AG04450 (cell line): ENCODE results near the gene ASB13. TPM values are rescaled to one million over a fixed set of nuclear protein-coding genes. Genes with fewer than 3 reads are reported as not detected.
A peak's percentile ranks its signal among the peaks of the same experiment; 100 is the strongest.

Source experiments
- CTCF ChIA-PET: fragments of 300-600, 350-600 bp; formaldehyde crosslinking; extraction: SDS; loops from one replicate; lab custom pipeline; 2022; ENCODE audit warnings: antibody characterized with exemption, inconsistent platforms; lab: Charles Lee
- POLR2A ChIA-PET: fragments of 350-600 bp; formaldehyde crosslinking; extraction: SDS; loops from one replicate; lab custom pipeline; 2021; ENCODE audit warnings: antibody characterized with exemption, inconsistent platforms; lab: Yijun Ruan, JAX
- DNase-seq: peaks from one replicate; pipeline ENCODE4 v3.0.0-alpha.2; 2011; ENCODE audit warnings: low read depth, low spot score
- H3K27ac ChIP-seq: one replicate; pipeline ENCODE4 v1.5.1; 2012; ENCODE audit warnings: low read depth, low read length, control low read depth
- H3K27me3 ChIP-seq: one replicate; pipeline ENCODE4 v1.6.0; 2012; ENCODE audit warnings: low read length; ENCODE audit not compliant: control insufficient read depth, insufficient read depth
- H3K4me3 ChIP-seq: 2 replicates; pipeline ENCODE4 v1.5.1; 2011; ENCODE audit warnings: mild to moderate bottlenecking, low read depth, low read length, control low read depth
- H3K9me3 ChIP-seq: 2 replicates; pipeline ENCODE4 v1.5.1; 2012; ENCODE audit warnings: low read length; ENCODE audit not compliant: control insufficient read depth, insufficient read depth
- polyA plus RNA-seq: library from polyadenylated mRNA; depleted of rRNA; stranded (reverse); fragments of >200 nt; gene quantifications from 2 replicates; pipeline ENCODE4 v1.2.3, GENCODE V29; 2011; rRNA removed
- small RNA-seq: library from RNA; depleted of rRNA; stranded (forward); fragments of <200 nt; gene quantifications from one replicate; pipeline ENCODE3, GENCODE V24; 2012; ENCODE audit warnings: low read depth; ENCODE audit not compliant: insufficient read length
- TF ChIP-seq, protein P1 (sequence below): IDR thresholded peaks from 2 replicates; pipeline ENCODE4 v1.5.1; 2011; ENCODE audit warnings: low read depth, low read length, control low read depth, inconsistent platforms

Gene ASB13
- polyA plus RNA-seq, 1 experiment: 4.0 TPM

DNA sequence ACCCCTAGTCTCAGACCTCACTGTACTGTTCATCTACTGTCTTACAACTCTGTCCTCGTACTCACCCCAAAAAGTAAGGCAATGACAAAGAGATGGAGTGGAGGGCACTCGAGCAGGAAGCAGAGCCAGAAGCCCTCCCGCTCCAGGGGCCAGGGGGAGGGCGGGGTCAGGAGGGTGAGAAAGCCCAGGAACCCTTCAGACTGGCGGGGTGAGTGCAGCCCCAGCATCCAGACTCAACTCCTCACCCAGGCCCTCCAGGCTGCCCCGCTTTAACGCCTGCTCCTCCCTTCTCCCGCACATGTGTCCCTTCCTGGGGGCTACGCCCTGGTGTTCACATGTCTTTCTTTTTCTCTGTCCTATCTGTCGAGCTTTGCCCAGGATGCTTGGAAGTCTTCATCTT, 75.6 kb downstream of the ASB13 start:
- CTCF ChIA-PET: interaction anchor here (0.6 kb wide), 1 partner anchor 78 kb away, joined by 3 read pairs; no protein-coding TSS in a partner anchor
- POLR2A ChIA-PET: no interaction called here

DNA sequence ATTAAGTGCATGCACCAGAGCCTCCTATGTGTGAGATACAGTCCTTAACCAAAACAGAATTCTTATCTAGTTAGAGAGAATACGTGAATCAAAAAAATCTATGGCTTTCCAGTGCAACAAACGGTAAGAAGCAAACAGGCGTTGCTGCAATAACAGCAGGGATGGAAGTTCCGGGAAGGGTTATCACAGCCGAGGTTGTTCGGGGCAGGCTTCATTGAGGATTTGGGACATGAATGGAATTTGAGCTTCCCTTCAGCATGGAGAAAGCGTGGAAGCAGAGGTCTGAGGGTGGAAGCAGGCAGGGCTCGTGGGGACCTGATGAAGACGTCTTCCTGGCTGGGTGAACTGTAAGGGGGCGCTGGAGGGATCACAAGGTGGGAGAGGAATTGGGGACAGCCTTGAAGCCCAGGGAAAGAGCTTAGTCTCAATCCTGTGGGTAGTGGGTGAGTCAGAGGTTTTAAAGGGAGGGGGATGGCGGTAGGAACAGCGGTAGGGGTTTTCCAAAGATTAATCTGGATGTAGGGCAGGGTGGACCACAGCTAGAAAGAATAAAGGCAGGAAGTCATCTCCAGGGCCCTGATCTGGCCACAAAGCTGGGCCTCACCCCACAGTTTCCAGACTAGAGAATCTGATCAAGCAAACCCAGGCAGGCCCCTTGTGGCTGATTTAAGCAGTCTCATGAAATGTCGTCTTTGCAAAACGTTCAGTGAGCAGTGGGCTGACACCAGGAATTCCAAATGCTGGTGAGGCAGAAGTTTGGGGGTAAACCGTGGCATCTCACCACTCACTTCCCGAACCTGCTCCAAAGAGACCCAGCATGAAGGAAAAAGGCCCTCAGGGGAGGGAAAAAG, 76.5 kb downstream of the ASB13 start:
- no peaks in the 10 kb centered on the region for H3K27me3 ChIP-seq
- POLR2A ChIA-PET: no interaction called here
- peaks cover 4% of the 10 kb centered on the region; the same call in 1 of the 2 replicates for H3K9me3 ChIP-seq
- peak overlapping the region; percentile 21 for H3K27ac ChIP-seq
- TF ChIP-seq, protein P1, sequence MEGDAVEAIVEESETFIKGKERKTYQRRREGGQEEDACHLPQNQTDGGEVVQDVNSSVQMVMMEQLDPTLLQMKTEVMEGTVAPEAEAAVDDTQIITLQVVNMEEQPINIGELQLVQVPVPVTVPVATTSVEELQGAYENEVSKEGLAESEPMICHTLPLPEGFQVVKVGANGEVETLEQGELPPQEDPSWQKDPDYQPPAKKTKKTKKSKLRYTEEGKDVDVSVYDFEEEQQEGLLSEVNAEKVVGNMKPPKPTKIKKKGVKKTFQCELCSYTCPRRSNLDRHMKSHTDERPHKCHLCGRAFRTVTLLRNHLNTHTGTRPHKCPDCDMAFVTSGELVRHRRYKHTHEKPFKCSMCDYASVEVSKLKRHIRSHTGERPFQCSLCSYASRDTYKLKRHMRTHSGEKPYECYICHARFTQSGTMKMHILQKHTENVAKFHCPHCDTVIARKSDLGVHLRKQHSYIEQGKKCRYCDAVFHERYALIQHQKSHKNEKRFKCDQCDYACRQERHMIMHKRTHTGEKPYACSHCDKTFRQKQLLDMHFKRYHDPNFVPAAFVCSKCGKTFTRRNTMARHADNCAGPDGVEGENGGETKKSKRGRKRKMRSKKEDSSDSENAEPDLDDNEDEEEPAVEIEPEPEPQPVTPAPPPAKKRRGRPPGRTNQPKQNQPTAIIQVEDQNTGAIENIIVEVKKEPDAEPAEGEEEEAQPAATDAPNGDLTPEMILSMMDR: peak; percentile 43
- CTCF ChIA-PET: interaction anchor here (1.2 kb wide), 1 partner anchor 147 kb away, joined by 3 read pairs; no protein-coding TSS in a partner anchor
- no peak for DNase-seq
- no peak overlapping the region for H3K4me3 ChIP-seq

More for the DNA sequence above, 75.6 kb downstream of the ASB13 start:
- Histone ChIP-seq H3K27me3 (no peaks in the 10 kb centered on the region), H3K27ac (no peak overlapping the region), H3K4me3 (no peak overlapping the region), H3K9me3 (no peaks in the 10 kb centered on the region)
- DNase-seq: no peak
- TF ChIP-seq, protein P1: no peak

DNA sequence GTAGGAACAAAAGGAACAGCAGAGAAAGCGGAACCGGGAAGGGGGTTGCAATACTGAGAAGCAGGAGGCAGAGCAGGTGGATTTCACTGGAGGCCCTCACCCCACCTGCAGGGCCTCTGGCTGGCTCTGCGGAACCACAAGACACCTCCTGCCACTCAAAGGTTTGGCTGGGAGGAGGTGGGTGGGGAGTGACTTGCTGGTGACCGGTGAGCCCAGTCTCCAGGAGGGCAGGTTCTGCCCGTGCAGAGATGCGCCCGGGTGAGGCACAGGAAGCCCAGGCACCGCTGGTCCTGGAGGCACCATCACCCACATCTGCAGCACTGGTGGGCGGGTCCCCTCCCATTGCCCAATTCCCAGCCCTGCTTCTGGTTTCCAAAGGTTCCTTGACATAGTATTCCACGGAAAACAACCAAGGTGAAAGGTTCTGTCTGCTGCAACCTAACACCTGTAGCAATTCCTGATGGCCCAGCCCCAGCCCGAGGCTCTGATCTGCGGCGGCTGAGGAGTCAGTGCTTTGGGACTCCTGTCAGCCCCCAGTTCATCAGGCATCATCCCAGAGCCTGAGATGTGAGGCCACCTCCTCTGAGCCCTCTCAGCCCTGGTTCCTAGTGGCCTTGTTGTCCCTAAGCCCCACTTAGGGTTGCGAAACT, 77.3 kb downstream of the ASB13 start:
- H3K27ac ChIP-seq: no peak overlapping the region
- POLR2A ChIA-PET: no interaction called here
- TF ChIP-seq, protein P1: no peak
- no peak overlapping the region for H3K4me3 ChIP-seq
- peaks cover 4% of the 10 kb centered on the region; the same call in 1 of the 2 replicates for H3K9me3 ChIP-seq
- DNase-seq: no peak
- no peaks in the 10 kb centered on the region for H3K27me3 ChIP-seq
- CTCF ChIA-PET: interaction anchor here (1.2 kb wide), 1 partner anchor 146 kb away, joined by 3 read pairs; no protein-coding TSS in a partner anchor

Small RNA genes lying within 50 kb of the gene (small RNA-seq; reads per million reads assigned to genes)
- gene AL365356.2 (not detected), gene RN7SL445P (not detected)

Other genes starting within 250 kb of the ASB13 start
- gene CALML5, start 167.0 kb downstream of the ASB13 start, polyA plus RNA-seq: not detected in 2 replicates
- not detected in 2 replicates for gene CALML3, start 141.6 kb downstream of the ASB13 start, polyA plus RNA-seq
- 37.5 and 54.1 TPM in 2 replicates for gene TASOR2, start 18.2 kb upstream of the ASB13 start, polyA plus RNA-seq
- gene GDI2, start 146.8 kb upstream of the ASB13 start, polyA plus RNA-seq: 263 and 326 TPM in 2 replicates
- gene ANKRD16, start 223.3 kb upstream of the ASB13 start, polyA plus RNA-seq: 5.9 and 6.7 TPM in 2 replicates
- 65.2 and 77.5 TPM in 2 replicates for gene FBH1, start 223.6 kb upstream of the ASB13 start, polyA plus RNA-seq